Nucleus accumbens (tissue), 56 donors: Measurements from ENCODE around the gene JPH3.
"Not testable (repeated sequence)": the region's sequence is repeated elsewhere in the genome, so short reads cannot be mapped to it uniquely, and the experiment has no call there.

Source experiments
- DNase-seq, 56 donors: peaks; one replicate each; lab custom pipeline; 2025; lab: John Stamatoyannopoulos, UW

Gene JPH3

DNA sequence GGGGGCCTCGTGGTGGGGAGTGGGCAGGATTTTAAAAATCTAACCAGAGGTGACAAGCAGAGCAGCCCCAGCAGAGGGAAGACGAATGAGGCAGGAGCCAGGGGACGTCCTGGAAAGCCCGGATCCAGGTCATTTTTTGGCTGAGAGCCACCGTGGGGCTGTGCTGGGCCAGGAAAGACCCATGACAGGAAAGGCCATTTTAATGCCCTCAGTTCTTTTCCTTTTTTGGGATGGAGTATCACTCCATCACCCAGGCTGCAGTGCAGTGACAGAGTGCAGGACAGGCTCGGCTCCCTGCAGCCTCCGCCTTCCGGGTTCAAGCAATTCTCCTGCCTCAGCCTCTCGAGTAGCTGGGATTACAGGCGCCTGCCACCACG lies 30.5 kb upstream of the JPH3 start:
- DNase-seq: no peak

DNA sequence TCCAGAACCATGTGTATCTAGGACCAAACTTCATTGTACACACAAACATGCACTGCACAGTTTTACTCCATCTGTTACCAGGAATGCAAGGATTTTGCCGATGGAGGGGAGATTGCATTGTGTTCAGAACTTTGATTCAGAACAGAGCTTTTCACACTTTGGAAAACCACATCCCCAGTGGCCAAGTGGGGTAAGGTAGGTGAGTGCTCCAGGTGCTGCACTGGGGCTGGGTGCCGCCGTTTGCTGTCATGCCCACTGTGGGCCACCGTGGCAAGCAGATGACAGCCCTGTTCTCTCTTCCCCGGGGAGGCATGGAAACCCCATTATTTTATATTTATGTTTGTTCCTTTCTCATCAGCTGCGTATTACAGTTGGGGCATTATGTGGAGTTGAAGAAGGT lies 29.3 kb upstream of the JPH3 start:
- no peak for DNase-seq

DNA sequence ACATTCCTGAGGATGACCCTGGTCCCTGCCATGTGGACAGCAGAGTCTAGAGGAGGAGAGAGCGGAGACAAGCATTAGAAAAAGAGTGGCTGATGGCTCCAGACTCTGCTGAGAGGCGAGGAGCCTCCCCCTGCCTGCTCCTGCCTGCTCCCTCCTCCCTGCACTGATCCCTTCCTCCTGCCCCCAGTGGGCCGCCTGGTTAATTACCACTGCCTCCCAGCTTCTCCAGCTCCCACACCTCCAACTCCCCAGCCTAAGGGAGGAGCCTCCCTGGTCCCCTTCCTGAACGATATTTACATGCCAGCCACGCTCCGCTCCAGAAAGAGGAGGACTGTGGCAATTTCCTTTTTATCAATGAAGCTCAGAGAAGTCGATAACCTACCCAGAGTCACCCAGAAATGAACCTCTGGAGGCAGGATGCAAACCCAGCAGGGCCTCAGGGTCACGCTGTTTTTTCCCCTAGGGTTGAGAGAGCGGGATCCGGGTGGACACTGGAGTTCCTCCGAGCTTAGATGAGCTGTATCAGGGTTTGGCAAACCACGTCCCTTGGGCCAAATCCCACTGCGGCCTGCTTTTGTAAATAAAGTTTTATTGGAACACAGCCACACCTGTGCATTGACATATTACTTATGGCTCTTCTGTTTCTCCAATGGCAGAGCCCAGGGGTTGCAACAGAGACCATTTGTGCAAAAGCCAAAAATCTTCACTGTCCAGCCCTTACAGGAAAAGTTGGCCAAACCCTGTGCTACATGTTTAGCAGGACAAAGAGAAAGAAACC lies 27.1 kb upstream of the JPH3 start:
- no peak for DNase-seq

DNA sequence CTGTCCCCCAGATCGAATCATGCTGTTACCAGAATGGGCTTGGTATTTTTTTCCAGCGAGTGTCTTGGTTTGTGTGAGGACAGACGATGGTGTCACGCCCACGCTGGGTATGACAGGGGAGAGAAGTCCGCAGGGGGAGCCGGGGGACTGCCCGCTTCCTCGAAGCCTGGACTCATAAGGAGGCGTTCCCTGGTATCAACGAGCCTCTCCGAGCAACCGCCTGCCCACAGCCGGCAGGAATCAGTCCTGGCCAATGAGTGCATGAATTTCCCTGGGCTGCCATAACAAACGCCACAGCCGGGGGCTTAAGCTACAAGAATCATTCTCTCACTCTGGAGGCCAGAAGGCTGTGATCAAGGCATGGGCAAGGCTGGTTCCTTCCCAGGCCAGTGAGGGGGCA lies 26.1 kb upstream of the JPH3 start:
- DNase-seq: no peak

DNA sequence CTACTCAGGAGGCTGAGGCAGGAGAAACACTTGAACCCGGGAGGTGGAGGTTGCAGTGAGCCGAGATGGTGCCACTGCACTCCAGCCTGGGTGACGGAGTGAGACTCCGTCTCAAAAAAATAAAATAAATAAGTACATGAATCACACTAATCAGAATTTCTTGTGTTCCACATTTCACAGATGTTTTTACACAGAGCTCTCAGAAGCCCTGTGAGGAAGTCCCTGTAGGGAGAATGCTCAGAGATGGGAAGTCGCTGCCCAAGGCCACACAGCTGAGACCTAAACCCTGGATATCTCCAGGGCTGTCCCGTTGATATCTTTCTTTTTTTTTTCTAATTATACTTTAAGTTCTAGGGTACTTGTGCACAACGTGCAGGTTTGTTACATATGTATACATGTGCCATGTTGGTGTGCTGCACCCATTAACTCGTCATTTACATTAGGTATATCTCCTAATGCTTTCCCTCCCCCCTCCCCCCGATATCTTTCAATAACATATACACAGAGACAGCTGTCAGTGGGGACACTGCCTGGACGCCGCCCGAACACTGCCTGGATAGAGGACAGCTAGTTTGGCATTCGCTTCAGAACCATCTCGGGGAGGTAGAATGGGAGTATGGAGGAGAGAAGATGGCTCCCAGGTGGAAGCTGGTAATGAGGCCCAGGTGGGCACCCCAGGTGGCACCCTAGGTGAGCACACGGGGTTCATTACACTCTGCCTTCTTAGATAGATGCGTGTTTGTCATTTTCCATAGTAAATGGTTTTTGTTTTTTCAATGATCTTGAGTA lies 24.0 kb upstream of the JPH3 start:
- DNase-seq: not testable (repeated sequence)

DNA sequence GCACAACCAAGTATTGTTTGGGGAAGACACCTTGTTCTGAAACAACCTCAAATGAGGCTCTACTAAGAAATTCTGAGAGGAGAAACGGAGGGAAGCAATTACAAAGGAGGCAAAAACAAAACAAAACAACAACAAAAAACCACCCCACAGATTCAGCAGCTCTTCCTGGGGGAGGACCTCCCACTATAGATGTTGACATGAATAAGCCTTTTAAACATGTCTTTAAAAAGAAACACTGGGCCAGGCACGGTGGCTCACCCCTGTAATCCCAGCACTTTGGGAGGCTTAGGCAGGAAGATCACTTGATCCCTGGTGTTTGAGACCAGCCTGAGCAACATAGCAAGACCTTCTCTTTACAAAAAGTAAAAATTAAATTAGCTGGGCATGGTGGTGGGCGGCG lies 22.6 kb upstream of the JPH3 start:
- no peak for DNase-seq

DNA sequence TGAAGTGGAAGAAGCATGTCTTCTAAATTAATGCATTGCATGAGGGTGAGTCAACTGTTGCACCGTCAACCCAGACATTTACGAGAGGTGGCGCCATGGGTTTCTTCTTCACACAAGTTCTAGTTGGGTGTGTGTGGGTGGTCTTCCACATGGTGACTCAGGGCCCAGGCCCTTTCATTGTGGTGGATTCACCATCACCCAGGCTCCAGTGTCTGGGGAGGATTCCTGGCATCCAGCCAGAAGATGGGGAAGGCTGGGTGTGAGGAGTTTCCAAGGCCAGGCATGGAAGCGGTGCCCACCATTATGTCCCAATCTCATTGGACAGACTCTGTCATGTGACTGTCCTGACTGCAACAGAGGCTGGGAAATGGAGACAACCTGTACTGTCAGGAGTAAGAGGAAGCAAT lies 21.4 kb upstream of the JPH3 start:
- DNase-seq: peak in 2 of 56 donors; percentile 15 to 42

DNA sequence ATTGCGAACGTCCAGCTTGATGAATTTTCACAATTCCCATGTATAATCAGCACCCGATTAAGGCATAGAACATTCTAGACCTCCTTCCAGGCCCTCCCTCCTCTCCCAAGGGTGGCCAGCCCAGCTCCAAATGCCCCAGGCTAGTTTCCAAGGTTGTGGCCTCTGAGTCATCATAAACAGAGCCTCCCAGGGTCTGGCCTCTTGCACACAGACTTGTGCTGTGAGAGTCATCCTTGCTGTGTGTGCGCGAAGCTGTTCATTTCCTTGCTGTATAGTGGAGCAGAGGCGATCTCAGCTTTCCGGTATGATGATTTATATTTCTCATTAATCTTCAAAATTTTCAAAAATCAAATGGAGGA lies 20.5 kb upstream of the JPH3 start:
- DNase-seq: peak in 1 of 56 donors; percentile 17

DNA sequence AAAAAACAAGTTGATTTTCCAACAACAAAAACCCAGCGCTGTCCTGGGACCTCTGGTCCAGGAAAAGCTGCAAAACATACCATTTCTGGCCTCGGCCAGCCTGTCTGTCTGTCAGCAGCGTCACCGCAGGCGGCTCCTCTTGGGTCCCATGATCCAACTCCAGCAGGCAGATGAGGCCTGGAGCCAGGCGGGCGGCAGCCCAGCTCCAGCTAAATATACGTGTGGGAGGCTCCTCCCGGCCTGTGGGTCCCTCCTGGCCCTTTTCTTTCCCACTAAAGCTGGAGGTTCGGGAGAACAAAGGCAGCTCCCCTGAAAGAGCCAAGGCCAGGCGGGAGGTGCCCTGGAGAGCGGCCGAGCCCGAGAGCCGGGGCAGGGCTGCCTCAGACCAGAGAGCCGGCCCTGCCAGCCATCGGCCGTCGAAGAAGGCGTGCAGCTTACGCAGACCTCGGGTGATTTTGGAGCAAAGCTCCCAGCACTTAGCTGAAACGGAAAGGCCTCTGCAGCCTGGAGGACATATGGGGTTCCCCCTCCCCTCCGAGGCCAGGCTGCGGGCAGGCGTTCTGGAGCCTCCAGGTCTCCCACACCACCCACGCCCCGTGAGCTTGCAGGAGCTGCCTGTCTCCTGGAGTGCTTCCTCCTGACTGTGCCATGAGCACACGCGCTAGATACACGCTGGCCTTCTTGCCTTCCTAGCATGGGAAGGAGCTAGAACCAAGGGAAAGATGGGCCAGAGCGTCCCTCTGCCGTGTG lies 19.9 kb upstream of the JPH3 start:
- peak in 3 of 56 donors; percentile 2 to 31 (median 20) for DNase-seq

DNA sequence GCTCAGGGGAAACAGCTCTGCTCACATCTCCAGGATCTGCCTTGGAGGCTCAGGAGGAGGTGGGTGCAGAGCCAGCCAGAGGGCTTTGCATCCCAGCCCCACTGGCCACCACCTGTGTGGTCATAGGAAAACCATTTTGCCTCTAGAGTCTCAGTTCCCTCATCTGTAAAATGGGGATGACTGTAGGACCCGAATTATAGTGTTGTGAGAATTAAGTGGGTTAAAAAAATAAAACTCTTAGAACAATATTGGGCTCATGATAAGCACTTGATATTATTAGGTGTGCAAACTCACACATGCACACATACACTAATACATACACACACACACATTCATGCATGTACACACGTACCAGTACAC lies 19.4 kb upstream of the JPH3 start:
- no peak for DNase-seq

DNA sequence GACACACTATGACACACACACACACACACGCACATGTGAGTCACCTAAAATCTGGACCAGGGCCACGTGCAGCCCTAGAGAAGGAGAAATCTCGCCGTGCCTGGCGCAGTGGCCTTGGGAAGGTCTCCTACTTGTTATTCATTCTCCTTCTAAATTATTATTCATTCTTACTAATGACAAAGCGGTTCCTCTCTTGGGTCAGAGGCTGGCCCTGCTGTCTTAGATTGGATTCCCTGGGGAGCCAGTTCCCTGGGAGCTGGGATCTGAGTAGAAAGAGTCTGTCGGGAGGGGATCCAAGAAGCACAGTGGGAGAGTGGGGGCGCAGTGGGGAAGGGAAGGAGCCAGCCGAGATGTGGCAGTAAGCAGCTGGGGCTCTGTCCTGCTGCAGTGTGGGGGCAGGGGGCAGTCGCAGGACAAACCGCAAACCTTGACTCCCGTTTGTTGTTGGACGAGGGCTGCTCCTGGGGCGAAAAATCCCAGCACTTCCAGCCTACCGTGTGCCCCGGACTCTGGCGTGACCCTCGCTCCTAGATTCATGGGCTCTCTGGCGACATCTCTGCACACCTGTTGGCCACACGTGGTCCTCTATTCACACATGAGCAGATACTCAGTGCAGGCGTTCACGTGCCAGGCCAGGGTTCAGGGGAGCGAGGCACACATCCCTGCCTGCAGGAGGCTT lies 18.7 kb upstream of the JPH3 start:
- no peak for DNase-seq

DNA sequence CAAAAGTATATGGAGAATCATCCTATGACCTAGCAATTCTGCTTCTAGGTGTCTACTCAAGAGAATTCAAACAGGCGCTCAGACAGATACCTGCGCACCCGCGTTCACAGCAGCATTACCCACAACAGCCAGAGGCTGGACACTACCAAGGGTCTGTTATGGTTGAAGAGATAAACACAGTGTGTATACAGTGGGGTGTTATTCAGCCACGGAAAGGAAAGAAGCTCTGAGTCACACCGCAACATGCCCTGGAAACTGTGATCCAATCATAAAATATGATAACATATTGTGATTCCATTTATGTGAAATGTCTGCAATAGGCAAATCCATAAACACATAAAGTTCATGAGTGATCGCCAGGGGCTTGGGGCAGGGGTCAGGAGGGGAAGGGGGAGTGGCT lies 18.0 kb upstream of the JPH3 start:
- DNase-seq: no peak

DNA sequence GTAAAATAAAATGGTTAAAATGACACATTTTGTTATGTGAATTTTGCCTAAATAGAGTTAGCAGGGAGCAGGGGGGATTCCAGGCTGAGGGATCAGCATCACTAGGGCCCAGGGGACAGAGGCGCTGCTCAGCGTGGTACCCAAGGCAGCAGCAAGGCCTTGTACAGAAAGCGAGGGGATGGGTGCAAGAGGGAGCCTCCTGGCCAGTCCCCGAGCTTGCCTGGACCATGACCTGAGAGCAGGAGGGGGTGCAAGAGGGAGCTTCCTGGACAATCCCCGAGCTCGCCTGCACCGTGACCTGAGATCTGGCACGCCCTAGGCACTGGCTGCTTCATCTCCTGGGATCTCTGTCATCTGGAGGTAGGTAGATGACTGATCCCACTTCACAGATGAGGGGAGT lies 17.3 kb upstream of the JPH3 start:
- no peak for DNase-seq

DNA sequence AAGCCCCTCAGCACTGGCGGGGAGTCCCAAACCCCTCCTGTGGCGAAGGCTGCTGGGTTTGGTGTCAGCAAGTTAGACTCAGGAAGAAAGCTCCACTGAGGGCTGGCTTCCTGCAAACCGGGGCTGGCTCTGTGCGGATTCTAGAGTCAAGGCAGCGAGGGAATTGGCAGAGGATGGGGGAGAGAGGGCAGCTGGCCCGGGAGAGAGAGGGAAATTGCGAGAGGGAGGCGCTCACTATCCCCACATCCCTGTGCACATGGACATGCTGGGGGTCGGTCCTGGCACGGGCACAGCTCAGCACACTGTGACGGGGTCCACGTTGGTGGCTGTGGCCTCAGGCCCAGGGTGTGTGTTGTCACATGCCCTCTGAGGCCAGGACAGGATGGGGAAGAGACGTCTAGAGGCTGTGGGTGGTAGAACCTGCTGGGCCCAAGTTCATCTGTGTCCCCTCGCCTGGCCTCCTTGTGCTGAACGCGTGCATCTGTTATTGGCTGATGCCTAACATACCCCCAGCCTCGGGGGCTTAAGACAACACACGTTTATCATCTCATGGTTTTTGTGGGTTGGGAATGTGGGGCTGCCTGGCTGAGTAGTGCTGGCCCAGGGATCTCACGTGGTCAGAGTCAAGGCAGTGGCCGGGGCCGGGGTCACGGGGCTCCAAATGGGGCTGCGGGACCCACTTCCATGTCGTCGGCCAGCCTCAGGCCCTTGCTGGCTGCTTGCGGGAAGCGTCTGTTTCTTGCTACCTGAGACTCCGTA lies 16.7 kb upstream of the JPH3 start:
- DNase-seq: no peak

DNA sequence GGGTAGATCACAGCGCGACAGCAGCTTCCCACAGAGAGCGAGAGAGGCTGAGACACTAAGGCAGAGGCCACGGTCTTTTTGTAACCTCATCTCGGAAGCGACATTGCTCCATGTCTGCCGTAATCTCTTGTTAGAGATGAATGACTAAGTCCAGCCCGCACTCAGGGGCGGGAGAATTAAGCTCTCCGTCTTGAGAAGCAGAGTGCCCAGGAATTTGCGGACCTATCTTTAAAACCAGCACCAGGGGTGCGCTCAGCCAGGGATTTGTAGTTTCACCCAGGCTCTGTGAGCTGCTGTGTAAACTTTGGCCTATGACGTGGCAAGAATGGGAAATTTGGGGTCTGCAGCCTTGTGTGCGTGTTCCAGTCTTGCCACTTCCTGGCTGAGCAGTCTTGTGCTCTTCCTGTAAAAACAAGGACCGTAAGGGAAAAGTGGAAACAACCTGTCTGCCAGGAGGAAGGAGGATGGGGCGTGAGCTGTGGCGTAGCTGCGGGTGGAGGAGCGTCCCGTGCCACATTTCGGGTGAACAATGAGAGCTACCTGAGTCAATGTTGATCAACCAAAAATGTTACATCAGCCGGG lies 16.0 kb upstream of the JPH3 start:
- no peak for DNase-seq

DNA sequence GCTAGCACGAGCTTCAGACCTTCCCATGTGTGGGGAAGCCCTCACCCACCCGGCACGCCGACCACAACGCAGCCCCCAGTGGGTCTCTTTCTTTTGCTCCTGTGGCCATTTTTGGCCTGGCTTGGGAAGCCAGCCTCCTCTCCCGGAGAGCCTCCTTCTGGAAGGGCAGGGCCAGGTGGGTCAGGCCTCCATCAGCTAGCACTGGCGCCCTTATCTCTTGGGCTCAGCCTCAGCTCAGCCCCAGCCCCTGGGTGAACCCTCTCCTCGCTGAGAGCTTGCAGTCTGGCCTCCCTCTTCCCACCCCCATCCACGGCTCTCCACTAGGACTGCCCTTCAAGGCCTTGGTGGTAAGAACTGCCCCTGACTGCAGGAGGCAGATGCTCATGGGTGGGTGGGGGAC lies 14.7 kb upstream of the JPH3 start:
- DNase-seq: no peak

DNA sequence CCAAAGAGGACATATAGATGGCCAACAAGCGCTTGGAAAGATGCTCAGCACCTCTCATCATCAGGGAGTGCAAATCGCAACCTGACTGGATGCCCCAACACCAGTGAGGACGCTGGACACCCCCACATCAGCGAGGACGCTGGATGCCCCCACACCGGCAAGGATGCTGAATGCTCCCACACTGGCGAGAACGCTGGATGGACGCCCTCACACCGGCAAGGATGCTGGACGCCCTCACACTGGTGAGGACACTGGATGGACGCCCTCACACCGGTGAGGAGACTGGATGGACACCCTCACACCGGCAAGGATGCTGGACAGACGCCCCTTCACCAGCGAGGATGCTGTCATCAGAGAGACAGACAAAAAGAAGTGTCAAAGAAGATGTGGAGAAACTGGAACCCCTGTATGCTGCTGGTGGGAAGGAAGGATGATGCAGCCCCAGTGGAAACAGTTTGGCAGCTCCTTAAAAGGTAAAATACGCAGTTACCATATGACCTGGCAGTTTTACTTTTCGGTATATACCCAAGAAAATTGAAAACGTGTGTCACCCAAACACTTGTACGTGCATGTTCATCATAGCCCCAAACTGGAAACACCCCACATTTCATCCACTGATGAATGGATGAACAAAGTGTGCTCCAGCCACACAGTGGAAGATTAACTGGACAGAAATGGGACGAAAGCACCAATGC lies 10.1 kb upstream of the JPH3 start:
- DNase-seq: no peak

DNA sequence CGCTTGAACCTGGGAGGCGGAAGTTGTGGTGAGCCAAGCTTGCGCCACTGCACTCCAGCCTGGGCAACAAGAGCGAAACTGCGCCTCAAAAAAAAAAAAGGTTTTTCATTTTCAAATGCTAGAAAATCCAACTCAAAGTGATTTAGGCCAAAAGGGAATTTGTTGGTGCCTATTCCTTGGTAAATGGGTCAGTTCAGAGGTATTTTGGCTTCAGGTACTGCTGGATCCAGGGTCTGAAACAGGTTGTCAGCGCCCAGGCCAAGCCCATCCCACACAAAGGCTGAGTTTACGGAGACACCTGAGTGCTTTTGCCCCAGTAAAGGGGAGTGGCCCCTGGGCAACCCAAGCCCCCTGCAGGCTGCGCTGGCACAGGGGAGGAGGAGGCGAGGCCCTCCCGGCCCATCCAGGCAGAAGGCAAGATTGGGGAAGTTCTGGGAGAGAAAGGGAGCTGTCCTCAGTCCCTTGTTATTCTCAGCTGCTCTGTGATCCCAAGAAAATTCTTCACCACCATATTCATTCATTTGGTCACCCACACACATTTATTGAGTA lies 8.5 kb upstream of the JPH3 start:
- no peak for DNase-seq

DNA sequence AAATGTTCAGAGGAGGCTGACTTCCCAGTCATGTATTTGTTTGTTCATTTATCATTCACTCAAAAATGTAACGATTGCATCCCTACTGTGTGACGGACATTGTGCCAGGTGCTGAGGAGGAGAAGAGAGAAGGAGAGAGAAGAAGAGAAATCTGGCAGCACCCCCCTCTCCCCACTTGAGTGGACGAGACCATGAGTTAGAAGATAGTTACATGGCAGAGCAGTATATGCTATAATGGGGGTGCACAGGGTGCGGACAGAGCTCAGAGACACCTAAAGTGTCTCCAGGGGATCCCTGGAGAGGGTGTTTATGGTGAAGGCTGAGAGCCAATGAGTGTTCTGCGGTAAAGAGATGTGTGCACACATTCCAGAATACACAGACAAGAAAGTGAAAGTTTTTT lies 6.6 kb upstream of the JPH3 start:
- no peak for DNase-seq
